ENCODE measurements around the gene CASP3. TPM values are rescaled to one million over a fixed set of nuclear protein-coding genes. Genes with fewer than 3 reads are reported as not detected.

The CASP3 gene
- total and polyA plus RNA-seq, 9 of the 15 experiments (the other 6 are each of a cell fraction or from before 2014, with no cell fraction given), result 17.6 to 40.1 (median 31.8) TPM

- TF ChIP-seq, protein P1, sequence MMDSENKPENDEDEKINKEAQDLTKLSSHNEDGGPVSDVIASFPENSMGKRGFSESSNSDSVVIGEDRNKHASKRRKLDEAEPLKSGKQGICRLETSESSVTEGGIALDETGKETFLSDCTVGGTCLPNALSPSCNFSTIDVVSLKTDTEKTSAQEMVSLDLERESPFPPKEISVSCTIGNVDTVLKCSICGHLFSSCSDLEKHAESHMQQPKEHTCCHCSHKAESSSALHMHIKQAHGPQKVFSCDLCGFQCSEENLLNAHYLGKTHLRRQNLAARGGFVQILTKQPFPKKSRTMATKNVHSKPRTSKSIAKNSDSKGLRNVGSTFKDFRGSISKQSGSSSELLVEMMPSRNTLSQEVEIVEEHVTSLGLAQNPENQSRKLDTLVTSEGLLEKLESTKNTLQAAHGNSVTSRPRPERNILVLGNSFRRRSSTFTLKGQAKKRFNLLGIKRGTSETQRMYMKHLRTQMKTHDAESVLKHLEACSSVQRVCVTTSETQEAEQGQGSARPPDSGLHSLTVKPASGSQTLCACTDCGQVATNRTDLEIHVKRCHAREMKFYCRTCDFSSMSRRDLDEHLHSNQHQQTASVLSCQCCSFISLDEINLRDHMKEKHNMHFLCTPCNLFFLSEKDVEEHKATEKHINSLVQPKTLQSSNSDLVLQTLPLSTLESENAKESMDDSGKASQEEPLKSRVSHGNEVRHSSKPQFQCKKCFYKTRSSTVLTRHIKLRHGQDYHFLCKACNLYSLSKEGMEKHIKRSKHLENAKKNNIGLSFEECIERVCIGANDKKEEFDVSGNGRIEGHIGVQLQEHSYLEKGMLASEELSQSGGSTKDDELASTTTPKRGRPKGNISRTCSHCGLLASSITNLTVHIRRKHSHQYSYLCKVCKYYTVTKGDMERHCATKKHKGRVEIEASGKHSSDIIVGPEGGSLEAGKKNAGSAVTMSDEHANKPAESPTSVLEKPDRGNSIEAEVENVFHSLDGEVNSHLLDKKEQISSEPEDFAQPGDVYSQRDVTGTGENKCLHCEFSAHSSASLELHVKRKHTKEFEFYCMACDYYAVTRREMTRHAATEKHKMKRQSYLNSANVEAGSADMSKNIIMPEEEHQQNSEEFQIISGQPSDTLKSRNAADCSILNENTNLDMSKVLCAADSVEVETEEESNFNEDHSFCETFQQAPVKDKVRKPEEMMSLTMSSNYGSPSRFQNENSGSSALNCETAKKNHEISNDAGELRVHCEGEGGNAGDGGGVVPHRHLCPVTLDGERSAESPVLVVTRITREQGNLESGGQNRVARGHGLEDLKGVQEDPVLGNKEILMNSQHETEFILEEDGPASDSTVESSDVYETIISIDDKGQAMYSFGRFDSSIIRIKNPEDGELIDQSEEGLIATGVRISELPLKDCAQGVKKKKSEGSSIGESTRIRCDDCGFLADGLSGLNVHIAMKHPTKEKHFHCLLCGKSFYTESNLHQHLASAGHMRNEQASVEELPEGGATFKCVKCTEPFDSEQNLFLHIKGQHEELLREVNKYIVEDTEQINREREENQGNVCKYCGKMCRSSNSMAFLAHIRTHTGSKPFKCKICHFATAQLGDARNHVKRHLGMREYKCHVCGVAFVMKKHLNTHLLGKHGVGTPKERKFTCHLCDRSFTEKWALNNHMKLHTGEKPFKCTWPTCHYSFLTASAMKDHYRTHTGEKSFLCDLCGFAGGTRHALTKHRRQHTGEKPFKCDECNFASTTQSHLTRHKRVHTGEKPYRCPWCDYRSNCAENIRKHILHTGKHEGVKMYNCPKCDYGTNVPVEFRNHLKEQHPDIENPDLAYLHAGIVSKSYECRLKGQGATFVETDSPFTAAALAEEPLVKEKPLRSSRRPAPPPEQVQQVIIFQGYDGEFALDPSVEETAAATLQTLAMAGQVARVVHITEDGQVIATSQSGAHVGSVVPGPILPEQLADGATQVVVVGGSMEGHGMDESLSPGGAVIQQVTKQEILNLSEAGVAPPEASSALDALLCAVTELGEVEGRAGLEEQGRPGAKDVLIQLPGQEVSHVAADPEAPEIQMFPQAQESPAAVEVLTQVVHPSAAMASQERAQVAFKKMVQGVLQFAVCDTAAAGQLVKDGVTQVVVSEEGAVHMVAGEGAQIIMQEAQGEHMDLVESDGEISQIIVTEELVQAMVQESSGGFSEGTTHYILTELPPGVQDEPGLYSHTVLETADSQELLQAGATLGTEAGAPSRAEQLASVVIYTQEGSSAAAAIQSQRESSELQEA (IDR thresholded peaks at IDR 0.05; ENCODE audit: low read depth), result no peak
- TF ChIP-seq TCF7L2 (IDR thresholded peaks at IDR 0.05; ENCODE audit: low read depth, low read length), result no peak
These were observed 23.5 kb upstream of the CASP3 start (continued) for GRCh38 chr4:184672741-184673140.

DNA sequence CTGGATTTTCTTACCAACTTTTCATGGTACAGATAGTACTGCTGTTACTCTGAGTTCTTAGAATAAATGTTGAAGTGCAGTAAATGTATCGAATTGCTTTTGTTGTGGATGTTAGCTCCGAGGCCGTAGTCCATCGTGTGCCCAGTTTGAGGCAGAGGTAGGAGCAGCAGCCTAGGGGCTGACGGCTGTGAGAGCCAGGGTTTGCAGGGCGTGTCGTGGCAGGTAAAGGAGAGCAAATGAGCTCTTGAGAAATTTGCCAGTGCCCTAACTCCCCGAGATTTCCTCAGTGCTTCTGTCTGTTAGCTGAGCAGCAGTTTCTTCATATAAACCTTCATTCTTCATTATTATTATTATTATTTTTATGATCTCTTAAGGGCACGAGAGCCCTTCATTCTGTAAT is 21.9 kb upstream of the CASP3 start:
- no TSS peak for BruUV-seq (replicated peaks)
- Histone ChIP-seq H3K9ac (ENCODE audit: insufficient read depth in 1 of 2, low read depth in 2 of 2, low read length in 2 of 2) (0 out of 4 replicates have a peak overlapping the region, but pooled peaks of 1 of the 2 experiments have one; percentile 38), H3K27ac (ENCODE audit: extremely low read depth, low read depth, low read length) (no peak overlapping the region), H3K27me3 (ENCODE audit: control insufficient read depth in 2 of 2, insufficient read depth in 2 of 2, low read length in 2 of 2) (no peaks in the 10 kb centered on the region), H3K9me1 (ENCODE audit: control insufficient read depth, insufficient read depth, low read length) (no peaks in the 10 kb centered on the region), H3K79me2 (ENCODE audit: control insufficient read depth, insufficient read depth, low read length) (no peaks in the 10 kb centered on the region), H4K20me1 (replicated peaks; ENCODE audit: control insufficient read depth, insufficient read depth, low read length) (no peaks in the 10 kb centered on the region), H3K4me2 (ENCODE audit: insufficient read depth, low read length) (no peak overlapping the region), H3K36me3 (ENCODE audit: control insufficient read depth, insufficient read depth, low read length) (peaks cover 39% of the 10 kb centered on the region; the same call in 2 of the 3 replicates), H3K4me3 (no peak overlapping the region), H3K4me1 (replicated peaks in 1 of 2; ENCODE audit: control insufficient read depth in 2 of 2, insufficient read depth in 2 of 2, low read length in 2 of 2) (no peaks in the 10 kb centered on the region), H3K9me3 (replicated peaks; ENCODE audit: control insufficient read depth, insufficient read depth, low read depth, low read length) (no peaks in the 10 kb centered on the region), H2AFZ (ENCODE audit: low read depth, low read length) (no peak overlapping the region)
- WGBS (ENCODE audit: insufficient coverage, low coverage, missing lambda C conversion rate), result 80% methylated on average over 9 of the region's 9 CpGs
- POLR2A ChIA-PET, result no interaction called here
- TF ChIP-seq, protein P2, sequence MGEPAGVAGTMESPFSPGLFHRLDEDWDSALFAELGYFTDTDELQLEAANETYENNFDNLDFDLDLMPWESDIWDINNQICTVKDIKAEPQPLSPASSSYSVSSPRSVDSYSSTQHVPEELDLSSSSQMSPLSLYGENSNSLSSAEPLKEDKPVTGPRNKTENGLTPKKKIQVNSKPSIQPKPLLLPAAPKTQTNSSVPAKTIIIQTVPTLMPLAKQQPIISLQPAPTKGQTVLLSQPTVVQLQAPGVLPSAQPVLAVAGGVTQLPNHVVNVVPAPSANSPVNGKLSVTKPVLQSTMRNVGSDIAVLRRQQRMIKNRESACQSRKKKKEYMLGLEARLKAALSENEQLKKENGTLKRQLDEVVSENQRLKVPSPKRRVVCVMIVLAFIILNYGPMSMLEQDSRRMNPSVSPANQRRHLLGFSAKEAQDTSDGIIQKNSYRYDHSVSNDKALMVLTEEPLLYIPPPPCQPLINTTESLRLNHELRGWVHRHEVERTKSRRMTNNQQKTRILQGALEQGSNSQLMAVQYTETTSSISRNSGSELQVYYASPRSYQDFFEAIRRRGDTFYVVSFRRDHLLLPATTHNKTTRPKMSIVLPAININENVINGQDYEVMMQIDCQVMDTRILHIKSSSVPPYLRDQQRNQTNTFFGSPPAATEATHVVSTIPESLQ (CRISPR knock-in tag; IDR thresholded peaks at IDR 0.05), result no peak
- TF ChIP-seq POLR2A (conservative IDR thresholded peaks at IDR 0.05) (no peak), ZNF785 (CRISPR knock-in tag; IDR thresholded peaks at IDR 0.05) (no peak), NFE2 (IDR thresholded peaks at IDR 0.05; ENCODE audit: low read depth) (no peak)
- TF ChIP-seq, protein P3, sequence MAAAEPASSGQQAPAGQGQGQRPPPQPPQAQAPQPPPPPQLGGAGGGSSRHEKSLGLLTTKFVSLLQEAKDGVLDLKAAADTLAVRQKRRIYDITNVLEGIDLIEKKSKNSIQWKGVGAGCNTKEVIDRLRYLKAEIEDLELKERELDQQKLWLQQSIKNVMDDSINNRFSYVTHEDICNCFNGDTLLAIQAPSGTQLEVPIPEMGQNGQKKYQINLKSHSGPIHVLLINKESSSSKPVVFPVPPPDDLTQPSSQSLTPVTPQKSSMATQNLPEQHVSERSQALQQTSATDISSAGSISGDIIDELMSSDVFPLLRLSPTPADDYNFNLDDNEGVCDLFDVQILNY (CRISPR knock-in tag; IDR thresholded peaks at IDR 0.05), result no peak
- CTCF ChIA-PET (ENCODE audit: low intra/inter-chr PET ratio), result no interaction called here
- in situ Hi-C loops (cut with MboI), result no loop called here
- FAIRE-seq, result no peak
- DNase-seq (ENCODE audit: extremely low read depth in 1 of 4, low spot score in 3 of 4), result no peak
- no peak for ATAC-seq
- intact Hi-C loops (cut with micrococcal nuclease), result no loop called here
